ENCODE data around the gene ZNF616. TPM values are rescaled to one million over a fixed set of nuclear protein-coding genes. Genes with fewer than 3 reads are reported as not detected.

Gene ZNF616
- 9.7 TPM for total RNA-seq (2021; ENCODE audit: unreplicated experiment)
- 3.5 and 5.2 TPM in 2 replicates for polyA plus RNA-seq (2012)
- percentile 55 among the genes with signal in this experiment for Bru-seq, nascent RNA
- BruChase-seq, experiment 1, labeled RNA remaining after a 6-hour chase, result percentile 57 among the genes with signal in this experiment
- BruChase-seq, experiment 2, labeled RNA remaining after a 2-hour chase, result percentile 66 among the genes with signal in this experiment
- long read RNA-seq, full-length matches to known transcripts, result 5 of 6 reads
- long read RNA-seq, partial matches to known transcripts, result 0 of 6 reads
- long read RNA-seq, other reads (novel, unspliced or antisense), result 1 of 6 reads

DNA sequence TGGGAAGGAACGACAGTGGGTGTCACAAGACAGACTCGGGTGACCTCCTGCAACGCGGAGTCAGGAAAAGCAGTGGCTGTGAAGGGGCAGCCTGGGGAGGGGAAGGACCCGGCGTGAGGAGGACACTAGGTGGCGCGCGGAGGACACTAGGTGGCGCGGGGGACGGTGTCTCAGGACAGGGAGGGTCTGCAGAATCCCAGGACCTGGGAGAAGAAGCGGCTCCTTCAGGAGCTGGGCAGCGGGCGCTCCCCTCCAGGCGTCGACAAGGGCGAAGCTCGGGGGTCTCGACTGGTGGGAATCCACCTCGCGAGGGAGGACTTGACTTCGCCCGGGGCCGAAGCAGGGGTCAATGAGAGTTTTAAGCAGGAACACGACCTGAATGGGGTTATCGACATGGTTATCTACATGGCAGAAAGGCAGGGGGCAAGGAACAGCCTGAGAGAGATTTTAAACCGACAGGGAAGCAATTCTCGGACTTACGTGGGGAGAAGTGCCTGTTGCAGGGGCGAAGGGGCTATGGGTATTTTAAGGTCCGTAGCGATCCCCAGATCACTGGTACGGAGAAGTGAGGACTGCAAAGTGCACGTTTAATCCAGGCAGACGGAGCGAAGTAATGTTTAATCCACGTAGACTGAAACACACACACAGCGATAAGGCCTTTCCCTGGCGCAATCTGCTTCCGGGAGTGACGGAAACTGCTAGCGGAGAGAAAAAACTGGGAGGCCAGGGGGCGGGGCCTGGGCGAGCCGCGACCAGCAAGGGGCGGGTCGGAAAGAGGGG lies at the start of gene ZNF616:
Gene ZNF616, minus strand, starts transcription at position 687 of the 780 bp plus-strand sequence. CDS start 9,426 bp downstream, outside the sequence.
- Histone ChIP-seq H3K4me2 (ENCODE audit: low read length) (peak within 1 kb of the TSS; percentile 91), H3K27me3 (ENCODE audit: insufficient read depth, low read length) (no peaks in the 10 kb centered on the region), H3K4me3 (replicated peaks in 1 of 2; ENCODE audit: low read depth in 1 of 2, low read length in 2 of 2) (peak within 1 kb of the TSS; percentile 81 to 98), H3K4me1 (ENCODE audit: control insufficient read depth in 1 of 2, insufficient read depth in 2 of 2, low read length in 2 of 2) (peaks cover 6 to 9% of the 10 kb centered on the region in 2 experiments; a peak in 2 of 4 replicates), H3K27ac (ENCODE audit: low read depth, low read length) (peak within 1 kb of the TSS; percentile 98), H3K9me2 (ENCODE audit: insufficient read depth) (no peaks in the 10 kb centered on the region), H3K79me2 (ENCODE audit: insufficient read depth, low read length) (peaks cover 27% of the 10 kb centered on the region), H3K9me3 (ENCODE audit: control insufficient read depth in 1 of 2, insufficient read depth in 1 of 2, low read depth in 1 of 2, low read length in 2 of 2) (peaks cover 15 to 17% of the 10 kb centered on the region in 2 experiments; a peak in 2 of 4 replicates), H3K36me3 (ENCODE audit: control insufficient read depth in 1 of 2, insufficient read depth in 2 of 2, low read length in 2 of 2) (0 out of 4 replicates have a peak, but pooled peaks cover 0 to 9% of the 10 kb centered on the region in 2 experiments), H4K20me1 (ENCODE audit: insufficient read depth) (no peaks in the 10 kb centered on the region), H2AFZ (ENCODE audit: low read depth, low read length, poor library complexity, severe bottlenecking) (peak within 1 kb of the TSS; percentile 92), H3K9ac (ENCODE audit: low read length) (peak within 1 kb of the TSS; percentile 72)
- ChIA-PET POLR2A (no interaction called here), CTCF (interaction anchor here (1.2 kb wide), 1 partner anchor 98 kb away, joined by 4 read pairs; no protein-coding TSS in a partner anchor), RAD21 (ENCODE audit: low non-redundant PET in 1 of 2, low total read pairs in 2 of 2, uncharacterized antibody in 2 of 2, unreplicated experiment in 2 of 2) (no interaction called here)
- ATAC-seq, result peak; percentile 89
- TSS peak; percentile 79 for BruUV-seq (replicated peaks)
- intact Hi-C loops (cut with micrococcal nuclease), result loop anchor here (1.0 to 10.0 kb wide), 3 partner anchors 50 to 635 kb away; no protein-coding TSS in a partner anchor
- peak; percentile 85 for DNase-seq (ENCODE audit: low read depth, low spot score)
- TF ChIP-seq ELF1 (IDR thresholded peaks at IDR 0.05; ENCODE audit: borderline replicate concordance, low read depth), result peak; percentile 67
- TF ChIP-seq CBX3 (IDR thresholded peaks at IDR 0.05; ENCODE audit: low read depth), result no peak; the same call in 1 of the 2 replicates
- no peak for TF ChIP-seq EZH2phosphoT487 (IDR thresholded peaks at IDR 0.05; ENCODE audit: borderline replicate concordance)
- TF ChIP-seq POLR2AphosphoS5 (IDR thresholded peaks at IDR 0.05; ENCODE audit: low read depth, low read length), result peak; percentile 88
- TF ChIP-seq POLR2A (IDR thresholded peaks at IDR 0.05; ENCODE audit: borderline replicate concordance, extremely low read depth, insufficient read depth, insufficient read length), result no peak
- no peak for TF ChIP-seq EGR1 (IDR thresholded peaks at IDR 0.05; ENCODE audit: low read depth)
- TF ChIP-seq CTCF (IDR thresholded peaks at IDR 0.05 in 2 of 3, conservative IDR thresholded peaks at IDR 0.05 in 1 of 3; ENCODE audit: borderline replicate concordance in 1 of 3, insufficient read depth in 1 of 3, low read depth in 2 of 3, low read length in 2 of 3), result peak; percentile 69 to 79 (median 75); a peak in 5 of 6 replicates
- peak; percentile 80 for TF ChIP-seq SIN3A (IDR thresholded peaks at IDR 0.05; ENCODE audit: low read depth)
- TF ChIP-seq ATF3 (IDR thresholded peaks at IDR 0.05), result no peak
- TF ChIP-seq TCF7L2 (IDR thresholded peaks at IDR 0.05; ENCODE audit: borderline replicate concordance, extremely low read depth, insufficient read depth, insufficient read length), result no peak
- no peak for TF ChIP-seq FOSL1 (IDR thresholded peaks at IDR 0.05; ENCODE audit: low read depth)
- peak; percentile 67 for TF ChIP-seq RAD21 (IDR thresholded peaks at IDR 0.05; ENCODE audit: low read depth)
- TF ChIP-seq YY1 (IDR thresholded peaks at IDR 0.05; ENCODE audit: extremely low read depth, insufficient replicate concordance, low read depth, low read length), result peak; percentile 36
- no peak for TF ChIP-seq JUND (IDR thresholded peaks at IDR 0.05)
- no peak for TF ChIP-seq REST (IDR thresholded peaks at IDR 0.05; ENCODE audit: low read depth)
- TF ChIP-seq ZFX (IDR thresholded peaks at IDR 0.05), result peak; percentile 62
- TF ChIP-seq EZH2 (IDR thresholded peaks at IDR 0.05), result no peak
- no peak for TF ChIP-seq ZNF274 (IDR thresholded peaks at IDR 0.05; ENCODE audit: low read depth, low read length)
- no peak for TF ChIP-seq SRF (IDR thresholded peaks at IDR 0.05; ENCODE audit: low read depth)
- TF ChIP-seq CEBPB (IDR thresholded peaks at IDR 0.05; ENCODE audit: low read depth), result no peak

Measured in HCT116 (cell line).